Astrocyte (in vitro differentiated cells and primary cell): Measurements from ENCODE around the gene FTO. TPM values are rescaled to one million over a fixed set of nuclear protein-coding genes. Genes with fewer than 3 reads are reported as not detected.

Experiments
- DNase-seq: peaks from one replicate; pipeline ENCODE4 v3.0.0-alpha.2; 2010; ENCODE audit warnings: low read depth
- FAIRE-seq: peaks from 2 replicates; lab custom pipeline; 2011; peaks lifted over from hg19 to GRCh38; lab: Jason Lieb, UNC
- H2AFZ ChIP-seq: 2 replicates; pipeline ENCODE4 v1.6.0; 2012; ENCODE audit warnings: low read depth, low read length, inconsistent platforms
- H3K27ac ChIP-seq: 2 replicates; pipeline ENCODE4 v1.5.1; 2011; ENCODE audit warnings: low read depth, low read length, inconsistent platforms
- H3K27me3 ChIP-seq: 2 replicates; pipeline ENCODE4 v1.6.0; 2011; ENCODE audit warnings: low read length, inconsistent platforms; ENCODE audit not compliant: insufficient read depth
- H3K36me3 ChIP-seq: 2 replicates; pipeline ENCODE4 v1.5.1; 2011; ENCODE audit warnings: low read length, inconsistent platforms; ENCODE audit not compliant: insufficient read depth
- H3K4me1 ChIP-seq: 2 replicates; pipeline ENCODE4 v1.5.1; 2011; ENCODE audit warnings: low read length, inconsistent platforms; ENCODE audit not compliant: insufficient read depth
- H3K4me2 ChIP-seq: 2 replicates; pipeline ENCODE4 v1.6.0; 2012; ENCODE audit warnings: low read length, inconsistent platforms
- H3K4me3 ChIP-seq: 2 replicates; pipeline ENCODE4 v1.5.1; 2011; ENCODE audit warnings: low read depth, mild to moderate bottlenecking, low read length, inconsistent platforms; ENCODE audit not compliant: insufficient read depth
- H3K79me2 ChIP-seq: 2 replicates; pipeline ENCODE4 v1.6.0; 2012; ENCODE audit warnings: mild to moderate bottlenecking, low read length, inconsistent platforms; ENCODE audit not compliant: insufficient read depth
- H3K9ac ChIP-seq: 2 replicates; pipeline ENCODE4 v1.6.0; 2012; ENCODE audit warnings: mild to moderate bottlenecking, low read length, inconsistent platforms
- H3K9me3 ChIP-seq: 2 replicates; pipeline ENCODE4 v1.5.1; 2012; ENCODE audit warnings: low read depth, mild to moderate bottlenecking, low read length, inconsistent platforms; ENCODE audit not compliant: insufficient read depth
- H4K20me1 ChIP-seq: 2 replicates; pipeline ENCODE4 v1.6.0; 2012; ENCODE audit warnings: low read length, inconsistent platforms; ENCODE audit not compliant: insufficient read depth
- H3K27ac Mint-ChIP-seq: one replicate; pipeline ENCODE4 v1.8.0; 2021; ENCODE audit warnings: mild to moderate bottlenecking, mixed read lengths; ENCODE audit not compliant: unreplicated experiment
- H3K27me3 Mint-ChIP-seq: one replicate; pipeline ENCODE4 v1.8.0; 2021; ENCODE audit warnings: low read depth, mixed read lengths; ENCODE audit not compliant: unreplicated experiment
- H3K36me3 Mint-ChIP-seq: one replicate; pipeline ENCODE4 v1.8.0; 2021; ENCODE audit warnings: low read depth, mixed read lengths; ENCODE audit not compliant: unreplicated experiment
- H3K4me1 Mint-ChIP-seq: one replicate; pipeline ENCODE4 v1.8.0; 2021; ENCODE audit warnings: low read depth, mixed read lengths; ENCODE audit not compliant: unreplicated experiment
- H3K4me3 Mint-ChIP-seq: one replicate; pipeline ENCODE4 v1.8.0; 2021; ENCODE audit warnings: mild to moderate bottlenecking, moderate library complexity, mixed read lengths; ENCODE audit not compliant: unreplicated experiment
- H3K9me3 Mint-ChIP-seq: one replicate; pipeline ENCODE4 v1.8.0; 2021; ENCODE audit warnings: mild to moderate bottlenecking, mixed read lengths; ENCODE audit not compliant: unreplicated experiment
- EZH2 ChIP-seq: IDR thresholded peaks from 2 replicates; pipeline ENCODE4 v1.6.1; 2012; ENCODE audit warnings: mild to moderate bottlenecking, low read length, inconsistent platforms; ENCODE audit not compliant: insufficient read depth
- total RNA-seq: library from RNA; stranded (reverse); gene quantifications from 2 replicates; pipeline ENCODE4 v1.2.1, GENCODE V29; 2021
- TF ChIP-seq, protein P1 (sequence below): IDR thresholded peaks from 2 replicates; pipeline ENCODE4 v1.5.1; 2011; ENCODE audit warnings: low read depth, mild to moderate bottlenecking, inconsistent platforms, low read length, moderate library complexity; ENCODE audit not compliant: insufficient read depth

FTO gene
- total RNA-seq, 1 donor from 2014 or later, result 73.1 TPM

DNA sequence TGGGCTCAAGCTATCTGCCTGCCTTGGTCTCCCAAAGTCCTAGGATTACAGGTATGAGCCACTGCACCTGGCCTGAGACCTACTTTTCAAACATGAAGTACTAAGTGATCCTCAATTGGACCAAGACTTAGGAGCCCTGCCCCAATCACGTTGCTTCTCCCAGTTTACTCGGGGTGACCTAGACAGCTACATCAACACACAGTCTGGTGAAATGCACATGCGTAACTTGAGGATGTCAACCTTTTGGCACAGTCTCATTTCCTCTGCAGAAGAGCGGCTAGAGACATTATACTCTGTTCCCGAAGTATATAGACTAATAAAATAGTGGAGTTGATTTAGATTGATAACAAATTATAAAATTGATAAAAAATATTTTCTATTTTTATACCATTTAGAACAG, 17.1 kb downstream of the FTO start:
- TF ChIP-seq, protein P1, sequence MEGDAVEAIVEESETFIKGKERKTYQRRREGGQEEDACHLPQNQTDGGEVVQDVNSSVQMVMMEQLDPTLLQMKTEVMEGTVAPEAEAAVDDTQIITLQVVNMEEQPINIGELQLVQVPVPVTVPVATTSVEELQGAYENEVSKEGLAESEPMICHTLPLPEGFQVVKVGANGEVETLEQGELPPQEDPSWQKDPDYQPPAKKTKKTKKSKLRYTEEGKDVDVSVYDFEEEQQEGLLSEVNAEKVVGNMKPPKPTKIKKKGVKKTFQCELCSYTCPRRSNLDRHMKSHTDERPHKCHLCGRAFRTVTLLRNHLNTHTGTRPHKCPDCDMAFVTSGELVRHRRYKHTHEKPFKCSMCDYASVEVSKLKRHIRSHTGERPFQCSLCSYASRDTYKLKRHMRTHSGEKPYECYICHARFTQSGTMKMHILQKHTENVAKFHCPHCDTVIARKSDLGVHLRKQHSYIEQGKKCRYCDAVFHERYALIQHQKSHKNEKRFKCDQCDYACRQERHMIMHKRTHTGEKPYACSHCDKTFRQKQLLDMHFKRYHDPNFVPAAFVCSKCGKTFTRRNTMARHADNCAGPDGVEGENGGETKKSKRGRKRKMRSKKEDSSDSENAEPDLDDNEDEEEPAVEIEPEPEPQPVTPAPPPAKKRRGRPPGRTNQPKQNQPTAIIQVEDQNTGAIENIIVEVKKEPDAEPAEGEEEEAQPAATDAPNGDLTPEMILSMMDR, result no peak
- no peak for TF ChIP-seq EZH2
- peaks cover 72% of the 10 kb centered on the region for H4K20me1 ChIP-seq
- Mint-ChIP-seq H3K36me3 (no peaks in the 10 kb centered on the region), H3K4me1 (peaks cover 2% of the 10 kb centered on the region), H3K27me3 (no peaks in the 10 kb centered on the region), H3K9me3 (no peaks in the 10 kb centered on the region), H3K27ac (no peak overlapping the region), H3K4me3 (no peak overlapping the region)
- peaks cover 86% of the 10 kb centered on the region for H3K79me2 ChIP-seq
- no peak overlapping the region for H3K9ac ChIP-seq
- no peaks in the 10 kb centered on the region for H3K36me3 ChIP-seq
- no peaks in the 10 kb centered on the region for H3K4me1 ChIP-seq
- DNase-seq (no peak), FAIRE-seq (no peak)
- no peaks in the 10 kb centered on the region for H3K27me3 ChIP-seq
- H3K4me3 ChIP-seq, result no peak overlapping the region
- H3K9me3 ChIP-seq, result no peaks in the 10 kb centered on the region
- no peak overlapping the region for H3K4me2 ChIP-seq
- no peak overlapping the region for H2AFZ ChIP-seq
- no peak overlapping the region for H3K27ac ChIP-seq

DNA sequence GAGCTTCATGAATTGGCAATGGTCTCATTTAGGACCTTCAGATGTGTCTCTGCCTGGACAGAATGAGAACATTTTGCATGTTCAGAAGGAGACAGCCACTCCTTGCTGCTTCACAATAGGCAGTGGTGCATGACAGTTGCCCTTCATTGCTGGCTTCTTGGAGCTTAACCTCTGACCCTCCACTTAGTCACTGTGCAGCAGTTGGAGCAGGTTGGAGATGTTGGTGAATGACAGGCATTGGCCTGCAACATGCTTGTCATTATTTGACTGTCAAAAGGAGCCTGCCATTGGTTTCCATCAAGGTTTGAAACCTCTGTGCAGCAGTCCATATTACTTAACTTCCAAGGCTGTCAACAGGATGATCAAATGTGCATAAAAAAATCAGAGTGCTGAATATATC, 22.7 kb downstream of the FTO start:
- FAIRE-seq (no peak), DNase-seq (no peak)
- Histone ChIP-seq H3K4me3 (no peak overlapping the region), H3K79me2 (peaks cover 82% of the 10 kb centered on the region), H3K36me3 (no peaks in the 10 kb centered on the region), H3K27ac (no peak overlapping the region), H2AFZ (no peak overlapping the region), H4K20me1 (peaks cover 82% of the 10 kb centered on the region), H3K9me3 (no peaks in the 10 kb centered on the region), H3K27me3 (no peaks in the 10 kb centered on the region), H3K4me2 (no peak overlapping the region), H3K9ac (no peak overlapping the region), H3K4me1 (no peaks in the 10 kb centered on the region)
- TF ChIP-seq, protein P1, result no peak
- no peak for TF ChIP-seq EZH2
- Mint-ChIP-seq H3K9me3 (peaks cover 4% of the 10 kb centered on the region), H3K27me3 (no peaks in the 10 kb centered on the region), H3K4me1 (peaks cover 12% of the 10 kb centered on the region), H3K36me3 (peaks cover 3% of the 10 kb centered on the region), H3K4me3 (no peak overlapping the region), H3K27ac (no peak overlapping the region)

DNA sequence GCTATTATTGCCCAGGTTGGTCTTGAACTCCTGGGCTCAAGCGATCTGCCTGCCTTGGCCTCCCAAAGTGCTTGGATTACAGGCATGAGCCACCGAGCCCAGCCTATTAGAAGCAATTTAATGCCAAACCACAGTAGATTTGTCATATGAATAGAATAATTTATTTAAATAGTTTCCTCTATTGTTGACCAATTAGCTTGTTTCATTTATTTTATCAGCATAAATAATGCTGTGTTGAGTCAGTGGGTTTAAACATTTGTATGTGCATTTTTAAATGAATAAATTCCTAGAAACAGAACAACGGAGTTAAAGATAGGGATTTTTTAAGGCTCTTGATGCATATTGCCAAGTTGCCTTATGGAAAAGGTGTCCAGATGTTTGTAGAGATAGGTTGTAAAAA, 26.7 kb downstream of the FTO start:
- Mint-ChIP-seq H3K36me3 (peaks cover 3% of the 10 kb centered on the region), H3K4me1 (peaks cover 22% of the 10 kb centered on the region), H3K27ac (no peak overlapping the region), H3K4me3 (no peak overlapping the region), H3K9me3 (peaks cover 4% of the 10 kb centered on the region), H3K27me3 (no peaks in the 10 kb centered on the region)
- H3K27ac ChIP-seq, result no peak overlapping the region
- H3K36me3 ChIP-seq, result no peaks in the 10 kb centered on the region
- no peaks in the 10 kb centered on the region for H3K9me3 ChIP-seq
- peaks cover 74% of the 10 kb centered on the region for H3K79me2 ChIP-seq
- FAIRE-seq, result no peak
- H2AFZ ChIP-seq, result no peak overlapping the region
- DNase-seq, result no peak
- no peak for TF ChIP-seq EZH2
- TF ChIP-seq, protein P1, result no peak
- no peak overlapping the region for H3K9ac ChIP-seq
- H3K4me2 ChIP-seq, result no peak overlapping the region
- no peak overlapping the region for H3K4me3 ChIP-seq
- peaks cover 79% of the 10 kb centered on the region for H4K20me1 ChIP-seq
- H3K4me1 ChIP-seq, result peaks cover 4% of the 10 kb centered on the region
- H3K27me3 ChIP-seq, result no peaks in the 10 kb centered on the region
